Measurements from ENCODE around the gene C10orf90. TPM values are rescaled to one million over a fixed set of nuclear protein-coding genes. Genes with fewer than 3 reads are reported as not detected.

The C10orf90 gene
- total and polyA plus RNA-seq, 2 of the 8 experiments (the other 6 are each of a cell fraction or from before 2014, with no cell fraction given) = 0.21 TPM; not detected in 1

GRCh38 chr10:126463286-126463685 is 207.2 kb downstream of the C10orf90 start (continued):
- TF ChIP-seq CHD7 (IDR thresholded peaks at IDR 0.05; ENCODE audit: insufficient replicate concordance, low read length) (no peak), FOSL1 (IDR thresholded peaks at IDR 0.05; ENCODE audit: insufficient read depth, low read depth, low read length) (no peak)

Data from H1 (cell line).